Fibroblast of gingiva (primary cell): ENCODE results near the gene SDK2.

Experiments used
- DNase-seq: peaks from one replicate; pipeline ENCODE4 v3.0.0-alpha.2; 2011; ENCODE audit warnings: low read depth

SDK2 gene

DNA sequence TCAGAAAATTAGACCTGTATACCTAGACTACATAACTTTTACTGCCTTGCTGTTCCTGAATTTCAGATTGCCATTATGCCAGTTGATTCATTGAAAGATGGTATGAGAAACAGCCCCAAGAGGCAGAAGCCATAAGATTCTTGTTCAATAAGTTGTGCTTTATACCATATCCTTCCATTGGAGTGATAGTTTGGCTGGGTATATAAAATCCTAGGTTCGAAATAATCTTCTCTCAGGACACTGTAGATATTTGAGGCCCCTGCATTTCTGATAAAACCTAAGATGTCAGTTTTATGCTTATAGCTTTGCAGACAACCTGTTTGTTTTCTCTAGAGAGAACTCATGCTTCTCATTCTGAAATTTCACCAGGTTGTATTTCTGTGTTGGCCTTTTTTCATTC, 9.6 kb upstream of the SDK2 start:
- no peak for DNase-seq

DNA sequence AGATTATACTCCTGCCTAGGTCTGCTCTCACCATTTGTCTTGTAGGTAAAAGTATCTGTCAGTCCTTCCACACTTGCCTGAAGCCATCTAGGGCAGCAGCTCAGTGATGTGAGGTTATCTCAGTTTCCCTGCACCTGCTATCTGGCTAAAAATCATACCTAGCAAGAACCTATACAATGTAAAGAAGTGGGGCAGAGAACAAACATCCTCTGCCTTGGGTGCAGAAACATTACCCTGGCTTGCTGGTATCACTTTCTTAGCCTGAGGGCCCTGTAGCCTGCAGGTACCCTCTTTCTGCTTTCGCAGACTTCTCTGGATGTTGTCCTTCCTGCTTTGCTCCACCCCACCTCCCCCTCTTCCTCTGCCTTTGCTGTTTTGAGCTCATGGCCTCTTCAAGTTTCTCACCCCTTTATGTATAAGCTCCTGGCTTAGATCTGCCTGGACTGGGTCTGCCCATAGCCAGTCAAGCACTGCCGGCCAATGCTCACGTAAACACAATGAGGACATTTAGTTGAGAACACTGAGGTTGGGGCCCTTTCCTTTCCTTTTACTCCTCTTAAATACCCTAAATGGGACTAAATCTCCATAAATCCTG, 8.7 kb upstream of the SDK2 start:
- DNase-seq = no peak

DNA sequence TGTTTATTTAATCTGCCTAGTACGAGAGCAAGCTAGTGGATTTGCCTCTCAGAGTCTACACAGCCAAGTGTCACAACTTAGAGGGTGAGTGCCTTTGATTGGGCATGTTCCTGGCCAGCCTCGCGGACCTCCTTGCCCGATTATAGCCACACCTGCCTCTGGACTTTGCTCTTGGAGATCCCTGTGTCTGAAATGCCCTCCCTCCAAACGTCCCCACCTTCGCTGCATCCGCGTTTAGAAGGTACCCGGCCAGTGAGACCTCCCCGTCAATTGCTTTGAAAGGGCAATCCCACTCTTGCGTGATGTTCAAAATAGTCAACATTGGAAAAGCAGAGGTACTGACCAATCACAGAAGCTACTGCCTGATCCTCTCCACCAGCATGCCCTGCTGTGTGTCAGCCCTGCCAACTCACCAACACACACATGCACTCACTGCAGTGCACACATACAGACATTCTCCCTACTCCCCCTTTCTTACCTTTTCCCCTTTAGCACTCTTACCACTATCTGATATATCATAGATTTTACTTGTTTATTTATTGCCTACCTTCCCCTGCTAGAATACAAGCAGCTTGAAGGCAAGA, 6.5 kb upstream of the SDK2 start:
- no peak for DNase-seq

DNA sequence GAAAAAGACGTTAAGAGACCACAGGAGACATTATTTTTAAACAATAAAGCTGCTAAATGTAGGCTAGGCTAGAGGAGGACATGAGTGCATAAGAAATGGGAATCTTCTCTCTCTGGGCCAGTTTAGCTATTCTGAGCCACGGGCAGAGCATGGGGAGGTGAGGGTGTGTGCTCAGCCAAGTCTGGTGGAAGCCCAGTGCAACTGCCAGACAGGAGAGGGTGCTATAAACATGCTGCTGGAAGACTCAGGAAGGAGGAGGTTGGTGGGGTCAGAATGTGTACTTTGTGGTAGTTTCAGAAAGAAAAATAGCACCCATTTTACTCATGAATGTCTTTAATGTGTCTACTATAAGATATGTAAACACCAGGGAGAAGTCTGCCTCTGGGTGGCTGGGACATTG, 5.9 kb upstream of the SDK2 start:
- DNase-seq = no peak

DNA sequence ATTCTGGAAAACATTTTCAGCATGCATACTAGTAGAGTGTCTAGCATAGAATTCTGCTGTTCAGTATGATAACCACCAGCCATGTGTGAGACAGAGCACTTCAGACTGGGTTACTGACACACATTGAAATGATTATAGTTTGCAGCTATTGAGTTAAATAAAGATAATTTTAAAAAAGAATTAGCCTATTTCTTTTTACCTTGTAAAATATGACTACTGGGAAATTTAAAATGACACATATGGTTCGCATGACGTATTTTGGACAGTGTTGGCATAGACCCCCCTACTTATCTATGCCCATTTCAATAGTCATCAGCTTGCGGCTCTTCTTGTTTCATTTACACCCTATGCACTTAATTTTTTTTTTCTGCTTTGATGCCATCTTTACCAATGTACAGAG, 4.7 kb upstream of the SDK2 start:
- no peak for DNase-seq

DNA sequence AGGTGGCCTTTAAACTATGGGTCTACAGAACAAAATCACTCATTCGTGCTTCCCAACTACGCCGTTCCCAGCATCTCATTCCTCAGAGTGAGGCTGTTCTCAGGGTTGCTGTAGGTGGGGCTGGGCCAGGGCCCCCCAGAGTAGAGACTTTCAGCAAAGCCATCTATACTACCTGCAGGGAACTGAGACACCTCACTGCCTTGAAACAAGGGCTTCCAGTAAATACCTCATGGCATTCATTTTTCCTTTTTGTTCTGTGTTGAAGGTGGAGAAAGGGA, 4.2 kb upstream of the SDK2 start:
- DNase-seq = no peak

DNA sequence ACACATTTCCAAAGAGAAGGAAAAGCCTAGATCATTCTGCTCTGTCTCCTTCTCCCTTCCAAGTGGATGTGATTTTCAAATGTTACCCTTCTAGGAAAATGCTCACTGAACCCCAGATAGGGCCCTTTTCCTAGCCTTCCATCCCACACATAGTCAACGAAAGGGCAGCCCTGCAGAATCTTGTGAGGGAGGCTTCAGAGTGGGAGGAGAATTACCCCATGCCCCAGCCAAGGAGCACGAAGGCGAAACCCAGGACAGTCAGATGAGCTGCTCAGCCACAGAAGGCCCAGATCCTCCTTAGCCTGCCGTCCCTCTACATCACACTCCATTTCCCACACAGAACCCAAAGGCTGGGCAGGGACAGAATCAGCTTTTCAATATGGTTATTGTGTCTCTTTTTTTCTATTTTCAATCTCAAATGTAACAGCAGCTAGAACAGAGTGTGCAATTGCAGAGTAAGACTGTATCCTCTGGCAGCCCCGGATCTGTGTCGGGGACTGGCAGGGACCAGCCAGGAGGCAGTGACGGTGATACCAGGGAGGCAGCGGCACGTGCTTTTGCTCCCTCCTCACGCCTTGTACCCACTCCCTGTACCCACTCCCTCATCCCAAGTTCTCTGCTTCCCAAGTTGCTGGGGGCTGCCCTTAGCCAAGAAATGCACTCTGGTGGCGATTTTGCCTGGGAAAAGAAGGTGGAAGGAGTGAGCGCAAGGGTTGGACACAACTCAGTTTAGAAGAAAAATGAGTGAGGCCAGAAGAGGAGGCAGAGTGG, 3.7 kb upstream of the SDK2 start:
- no peak for DNase-seq

DNA sequence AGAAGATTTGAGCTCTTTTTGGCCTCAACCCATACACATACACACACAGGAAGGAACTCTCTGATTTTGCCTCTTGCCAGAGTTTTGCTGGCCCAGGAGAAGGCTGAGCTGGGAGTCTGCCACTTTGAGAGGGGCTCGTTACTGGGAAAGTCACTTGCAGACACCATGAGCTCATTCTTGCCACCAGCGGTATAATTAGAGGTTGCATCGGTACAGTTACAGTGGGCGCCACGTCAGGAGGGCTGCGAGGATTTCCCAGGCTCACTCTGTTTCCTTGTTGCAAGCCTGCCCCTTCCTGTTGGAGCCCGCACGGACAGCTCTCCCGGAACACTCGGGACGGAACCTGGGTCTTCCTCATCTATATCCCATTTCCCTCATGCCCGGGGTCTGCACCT, 3.1 kb upstream of the SDK2 start:
- DNase-seq = no peak

DNA sequence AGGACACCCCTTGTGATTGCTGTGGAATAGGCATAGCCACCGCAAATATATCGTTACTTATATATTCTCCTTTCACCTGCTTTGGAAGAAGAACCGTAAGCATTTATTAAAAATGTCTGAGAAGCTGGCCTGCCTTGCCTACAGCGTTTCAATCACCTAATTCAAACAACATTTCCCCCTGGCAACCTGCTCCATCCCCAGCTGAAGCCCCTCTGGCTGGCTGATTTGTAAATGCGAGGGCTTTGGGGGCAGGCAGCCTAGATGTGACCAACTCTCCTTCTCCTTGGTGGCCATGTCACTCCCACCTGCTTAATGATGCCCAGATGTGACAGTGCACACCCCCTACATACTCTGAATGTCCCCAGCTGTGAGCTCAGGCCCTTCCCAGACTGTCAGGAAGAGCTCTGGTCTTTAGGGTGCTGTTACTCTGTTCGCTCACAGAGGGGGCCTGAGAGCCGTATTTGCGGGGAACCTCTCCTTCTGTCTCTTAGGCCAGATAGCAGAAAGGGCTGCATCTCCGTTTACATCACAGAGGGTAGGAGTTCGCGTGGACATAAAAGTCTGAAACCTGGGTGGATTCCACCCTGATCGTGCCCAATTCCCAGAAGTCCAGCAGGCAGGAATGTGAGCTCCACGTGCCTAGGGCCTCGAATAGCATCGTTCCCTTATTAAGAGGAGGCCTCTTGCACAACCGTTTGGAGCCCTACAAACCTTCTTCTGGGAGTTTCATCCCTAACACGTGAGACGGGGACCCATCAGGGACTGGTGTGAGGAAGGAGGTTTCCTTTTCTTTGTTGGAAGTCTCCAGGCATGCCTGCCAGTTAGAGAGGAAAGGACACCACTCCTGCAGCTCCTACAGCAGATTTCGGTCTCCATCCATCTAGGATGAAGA, 2.4 kb upstream of the SDK2 start:
- no peak for DNase-seq

DNA sequence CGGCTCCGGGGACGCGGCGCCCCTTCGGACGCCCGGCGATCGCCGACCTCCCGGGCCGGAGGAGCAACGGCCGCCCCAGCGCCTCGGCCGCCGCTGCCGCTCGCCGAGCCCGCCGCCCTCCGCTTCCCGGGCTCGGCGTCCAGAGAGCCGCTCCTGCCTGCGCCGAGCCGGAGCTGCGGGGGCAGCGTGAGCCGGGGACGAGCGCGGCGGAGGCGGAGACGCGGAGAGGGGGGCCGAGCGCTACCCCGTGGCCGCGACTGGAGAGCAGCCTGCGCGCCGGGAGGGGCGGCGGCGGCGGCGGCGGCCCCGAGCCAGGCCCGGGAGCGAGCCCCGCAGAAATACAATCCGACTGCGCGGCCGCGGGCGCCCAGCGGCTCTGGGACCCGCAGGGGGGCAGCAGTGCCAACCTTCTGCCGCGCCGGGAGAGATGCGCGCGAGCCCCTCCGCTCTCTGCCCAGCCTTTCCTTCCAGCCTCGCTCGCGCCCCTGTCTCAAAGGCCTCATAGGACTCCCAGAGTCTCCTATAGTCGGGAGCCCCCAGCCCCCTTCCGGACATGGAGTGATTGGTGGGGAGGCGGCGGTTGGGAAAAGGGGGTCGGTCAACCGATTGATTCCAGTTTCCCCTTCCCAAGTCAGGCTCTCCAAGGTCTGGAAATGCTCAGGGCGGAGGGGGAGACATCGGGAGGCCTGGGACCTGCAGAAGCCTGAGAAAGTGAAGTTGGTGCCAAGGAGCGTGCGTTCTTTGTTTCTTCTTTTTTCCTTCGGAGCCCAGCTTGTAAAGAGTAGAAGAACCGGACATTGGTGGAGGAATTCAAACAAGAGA, 1.0 kb upstream of the SDK2 start:
- no peak for DNase-seq

DNA sequence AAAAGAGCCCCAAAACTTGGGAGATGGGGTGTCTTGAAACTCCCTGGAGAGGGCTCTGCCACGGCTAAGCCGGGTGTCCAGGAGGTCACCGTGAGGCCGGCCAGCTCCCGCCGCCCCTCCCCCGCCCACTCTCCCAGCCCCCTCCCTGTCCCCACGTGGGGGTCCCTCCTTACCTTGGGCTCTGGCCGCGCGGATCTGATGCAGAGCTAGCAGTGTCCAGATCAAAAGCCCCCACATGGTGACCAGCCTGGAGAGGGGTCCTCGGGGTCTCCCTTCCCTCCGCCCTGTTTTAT, 447 bp downstream of the SDK2 start:
- DNase-seq = no peak

DNA sequence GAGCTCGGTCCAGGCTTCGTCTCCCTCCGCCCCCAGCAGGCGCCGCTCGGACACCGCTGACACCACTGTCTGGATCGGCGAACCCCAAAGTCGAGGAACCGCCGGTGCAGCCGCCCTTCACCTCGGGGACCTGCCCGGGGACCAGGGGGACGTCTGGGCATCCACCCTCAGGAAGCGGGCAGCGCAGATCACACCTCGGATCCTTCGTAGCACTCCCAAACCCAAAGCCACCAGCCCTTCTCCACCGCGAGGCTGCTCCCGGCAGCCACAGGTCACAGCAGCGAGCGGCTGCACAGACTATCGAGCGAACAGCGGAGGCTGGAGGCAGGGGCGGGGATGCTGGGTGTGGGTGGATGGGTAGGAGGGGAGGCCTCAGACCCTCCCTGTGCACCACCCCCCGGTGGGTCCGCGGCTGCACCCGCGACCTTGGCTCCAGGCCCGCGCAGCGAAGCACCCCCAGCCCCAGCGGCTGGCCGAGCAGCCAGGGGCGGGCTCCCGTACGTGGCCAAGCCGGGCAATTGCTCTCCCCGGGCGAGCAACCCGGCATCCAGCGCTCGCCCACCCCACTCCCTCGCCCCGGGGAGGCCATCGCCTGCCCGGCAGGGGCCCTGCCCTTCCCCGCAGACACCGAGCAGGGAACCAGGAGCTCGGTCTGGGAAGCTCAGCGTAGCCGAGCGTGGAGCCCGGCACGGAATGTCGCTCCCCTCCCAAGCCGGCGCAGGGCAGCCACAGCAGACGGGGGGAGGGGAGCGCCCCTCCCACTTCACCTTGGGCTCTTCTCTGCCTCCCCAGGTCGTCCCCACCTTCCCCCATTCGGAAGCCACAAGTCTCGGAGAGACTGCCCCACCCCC, 1.0 kb downstream of the SDK2 start:
- no peak for DNase-seq

DNA sequence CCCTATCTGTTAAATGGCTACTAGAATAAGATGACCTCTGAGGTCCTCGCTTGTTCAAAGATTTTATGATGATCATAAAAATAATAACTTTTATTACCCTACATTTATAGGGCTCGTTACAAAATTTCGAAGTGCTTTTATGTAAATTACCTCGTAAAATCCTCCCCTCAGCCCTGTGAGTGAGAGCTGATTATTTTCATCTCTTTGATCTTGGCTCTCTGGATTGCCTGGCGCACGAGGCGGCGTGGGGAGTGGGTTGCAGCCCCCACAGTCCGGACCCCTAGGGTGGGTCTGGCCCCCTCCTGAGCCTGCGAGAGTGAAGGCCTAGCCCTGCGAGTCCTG, 1.6 kb downstream of the SDK2 start:
- no peak for DNase-seq

DNA sequence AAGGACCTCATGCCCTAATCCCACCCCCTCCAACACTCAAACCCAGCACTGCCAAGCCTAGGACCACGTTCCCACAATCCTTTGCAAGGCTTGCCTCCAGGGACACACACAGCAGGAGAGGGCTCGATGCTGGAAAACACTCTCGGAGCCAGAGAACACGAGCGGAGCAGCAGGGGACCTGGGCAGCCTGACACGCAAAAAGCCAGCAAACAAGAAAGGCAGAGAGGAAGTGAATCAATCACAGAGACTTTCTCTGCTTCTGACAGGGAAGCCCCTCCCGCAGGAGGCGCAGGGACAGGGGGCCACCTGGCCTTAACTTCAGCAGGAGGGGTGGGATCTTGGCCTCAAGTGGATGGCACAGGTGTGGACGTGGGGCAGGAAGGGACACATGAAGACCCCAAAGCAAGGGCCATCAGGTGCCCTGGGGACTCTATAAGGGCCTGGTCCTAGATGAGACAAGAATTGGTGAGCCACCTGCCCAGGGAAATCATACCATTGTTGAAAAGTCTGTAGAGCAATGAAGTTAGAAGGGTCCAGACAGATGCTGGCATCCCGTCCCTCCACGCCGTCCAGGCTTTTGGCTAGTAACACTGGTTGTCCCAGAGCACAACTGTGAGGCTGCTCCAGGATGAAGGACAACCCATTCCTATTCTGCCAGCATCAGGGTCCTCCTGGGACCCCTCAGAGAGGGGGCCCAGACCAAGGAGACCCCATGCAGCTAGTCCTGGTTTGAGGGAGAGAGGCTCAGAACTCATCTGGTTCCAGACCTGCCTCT, 2.2 kb downstream of the SDK2 start:
- no peak for DNase-seq

DNA sequence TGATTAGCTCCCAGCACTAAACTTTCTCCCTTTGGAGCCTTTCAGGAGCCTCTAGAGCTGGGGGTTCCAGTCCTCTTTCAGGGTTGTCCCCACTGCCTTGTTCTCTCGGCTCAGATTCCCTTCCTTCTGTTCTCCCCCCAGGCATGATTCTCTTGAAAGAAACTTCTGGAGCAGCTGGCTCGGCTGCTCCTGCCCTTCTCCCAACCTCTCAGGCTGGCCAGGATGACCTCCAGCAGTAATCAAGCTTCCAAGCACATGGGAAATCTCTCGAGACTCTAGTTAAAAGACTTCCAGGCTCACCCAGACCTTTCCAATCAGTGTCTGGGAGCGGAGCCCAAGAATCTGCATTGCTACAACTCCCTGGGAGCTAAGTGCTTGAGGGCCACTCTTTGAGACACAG, 3.6 kb downstream of the SDK2 start:
- DNase-seq = no peak

DNA sequence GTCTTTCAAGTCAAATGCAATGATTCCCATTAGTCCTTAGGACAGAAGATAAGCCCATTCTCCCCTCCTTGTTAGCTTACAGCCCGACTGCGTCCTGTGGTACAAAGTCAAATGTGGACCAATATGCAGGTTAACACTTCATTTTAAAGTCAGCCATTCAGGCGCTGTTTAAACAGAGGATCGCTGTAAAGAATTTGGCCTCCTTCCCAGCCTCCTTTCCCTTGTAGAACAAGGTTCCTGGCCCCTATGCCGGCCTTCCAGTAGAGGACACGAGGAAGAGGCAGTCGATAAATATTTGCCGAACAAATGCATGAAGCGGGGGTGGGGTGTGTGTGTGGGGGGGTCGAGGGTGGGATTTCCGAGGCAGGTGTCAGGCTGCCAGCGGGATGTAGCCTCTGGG, 4.3 kb downstream of the SDK2 start:
- no peak for DNase-seq

DNA sequence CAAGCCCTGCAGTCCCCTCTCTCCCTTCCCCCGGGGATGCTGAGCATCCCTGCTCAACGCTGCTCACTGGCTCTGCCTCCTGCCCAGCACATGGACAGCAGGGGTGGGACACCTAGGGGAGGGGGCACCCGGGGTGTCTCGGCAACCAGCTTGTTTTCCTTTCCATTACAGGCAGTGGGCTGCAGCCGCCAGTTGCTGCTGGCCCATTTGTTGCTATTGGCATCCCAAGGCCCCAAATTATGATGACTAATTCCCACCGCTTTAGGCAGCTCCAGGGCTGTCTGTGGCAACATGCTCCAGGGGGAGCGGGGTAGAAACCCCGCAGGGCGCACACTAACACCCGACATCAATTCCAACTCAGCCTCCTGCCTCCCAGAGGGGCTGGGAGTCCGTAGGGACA, 4.9 kb downstream of the SDK2 start:
- no peak for DNase-seq

DNA sequence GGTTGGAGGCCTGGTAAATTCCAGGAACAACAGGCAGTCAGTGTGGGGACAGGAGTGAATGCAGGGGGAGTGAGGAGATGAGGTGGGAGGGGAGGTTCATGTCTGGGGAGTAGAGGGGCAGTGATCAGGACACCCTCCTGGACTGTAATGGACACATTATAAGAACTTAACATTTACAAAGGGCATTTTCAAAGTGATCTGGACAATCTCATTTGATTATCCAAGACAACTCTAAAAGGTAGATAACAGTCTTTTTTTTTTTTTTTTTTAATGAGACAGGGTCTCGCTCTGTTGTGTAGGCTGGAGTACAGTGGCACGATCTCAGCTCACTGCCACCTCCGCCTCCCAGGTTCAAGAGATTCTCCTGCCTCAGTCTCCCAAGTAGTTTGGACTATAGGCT, 5.7 kb downstream of the SDK2 start:
- DNase-seq = no peak

DNA sequence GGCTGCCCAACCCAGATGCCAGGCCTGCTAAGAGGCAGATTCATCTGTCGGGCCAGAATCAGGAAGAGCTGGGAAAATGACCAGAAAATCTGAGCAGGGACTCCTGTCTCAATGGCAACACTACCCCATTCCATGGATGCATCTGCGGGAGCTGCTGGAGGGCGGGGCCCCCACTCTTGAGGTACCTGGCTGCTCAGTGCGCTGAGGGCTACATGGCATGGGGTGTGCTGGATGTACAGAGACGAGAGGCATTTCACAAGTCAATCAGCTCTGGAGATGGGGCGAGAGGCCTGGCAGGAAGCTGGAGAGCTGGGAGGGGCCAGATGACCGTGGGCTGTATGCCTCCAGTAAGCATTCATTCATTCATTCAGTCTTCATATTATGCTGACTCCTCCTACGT, 6.4 kb downstream of the SDK2 start:
- no peak for DNase-seq

DNA sequence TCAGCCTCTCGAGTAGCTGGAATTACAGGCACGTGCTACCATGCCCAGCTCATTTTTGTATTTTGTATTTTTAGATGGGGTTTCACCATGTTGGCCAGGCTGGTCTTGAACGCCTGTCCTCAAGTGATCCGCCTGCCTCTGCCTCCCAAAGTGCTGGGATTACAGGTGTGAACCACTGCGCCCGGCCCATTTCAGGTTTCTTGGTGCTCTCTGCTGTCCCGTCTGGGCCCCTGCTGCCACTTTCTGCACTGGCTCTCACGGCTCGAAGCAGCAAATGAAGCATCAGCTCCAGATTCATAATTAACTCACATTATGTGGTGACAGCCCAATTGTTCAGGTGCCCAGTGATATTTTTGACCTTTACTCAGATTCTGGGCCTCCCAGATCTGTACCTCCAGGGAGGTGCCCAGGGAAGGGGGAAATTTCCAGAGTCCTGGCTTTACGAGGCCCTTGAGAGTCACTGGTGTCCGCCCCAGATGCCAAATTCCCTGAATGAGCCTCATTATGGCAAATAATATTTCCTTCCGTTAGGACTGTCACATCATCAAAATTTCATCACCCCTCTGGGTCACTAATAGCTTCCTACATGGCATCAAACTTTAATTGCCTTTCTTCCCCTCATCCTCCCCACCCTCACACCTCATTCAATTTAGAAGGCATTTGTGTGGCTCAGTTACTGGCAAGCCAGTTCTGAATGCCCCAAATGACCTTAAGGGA, 9.0 kb downstream of the SDK2 start:
- DNase-seq = no peak
